Keratinocyte (primary cell): ENCODE data around the gene LY6G6D.

Source experiments
- CTCF ChIP-seq, 3 experiments: IDR thresholded peaks in 1 of 3; conservative IDR thresholded peaks in 1 of 3; optimal IDR thresholded peaks in 1 of 3; 2 replicates in 2 of 3; 3 replicates in 1 of 3; pipeline versions ENCODE3 to v1.5.1; 2011; ENCODE audit warnings: low read length in 3 of 3, mild to moderate bottlenecking in 3 of 3, moderate library complexity in 2 of 3, control low read depth in 1 of 3, inconsistent platforms in 1 of 3; ENCODE audit not compliant: insufficient read depth in 2 of 3; ENCODE audit errors: extremely low read depth in 1 of 3
- EZH2 ChIP-seq: IDR thresholded peaks from one replicate; pipeline ENCODE4 v1.6.1; 2012; ENCODE audit warnings: inconsistent platforms, mild to moderate bottlenecking, low read length, moderate library complexity

GRCh38 chr6:31728767-31729514, 13.8 kb downstream of the LY6G6D start, which contains the start of gene DDAH2:
- TF ChIP-seq CTCF (optimal IDR thresholded peaks at IDR 0.05 in 1 of 3, IDR thresholded peaks at IDR 0.05 in 1 of 3, conservative IDR thresholded peaks at IDR 0.05 in 1 of 3; ENCODE audit: extremely low read depth in 1 of 3, insufficient read depth in 2 of 3, low read length in 3 of 3) = peak in 2 of 3 experiments; percentile 53 to 61
- no peak for TF ChIP-seq EZH2
